ENCODE measurements around the gene WASF1. TPM values are rescaled to one million over a fixed set of nuclear protein-coding genes. Genes with fewer than 3 reads are reported as not detected.
A peak's percentile ranks its signal among the peaks of the same experiment; 100 is the strongest.
"Not testable (repeated sequence)": the region's sequence is repeated elsewhere in the genome, so short reads cannot be mapped to it uniquely, and the experiment has no call there.

WASF1 gene
- total RNA-seq, 8 experiments from 2014 or later, result 9.0 to 57.8 (median 32.9) TPM

DNA sequence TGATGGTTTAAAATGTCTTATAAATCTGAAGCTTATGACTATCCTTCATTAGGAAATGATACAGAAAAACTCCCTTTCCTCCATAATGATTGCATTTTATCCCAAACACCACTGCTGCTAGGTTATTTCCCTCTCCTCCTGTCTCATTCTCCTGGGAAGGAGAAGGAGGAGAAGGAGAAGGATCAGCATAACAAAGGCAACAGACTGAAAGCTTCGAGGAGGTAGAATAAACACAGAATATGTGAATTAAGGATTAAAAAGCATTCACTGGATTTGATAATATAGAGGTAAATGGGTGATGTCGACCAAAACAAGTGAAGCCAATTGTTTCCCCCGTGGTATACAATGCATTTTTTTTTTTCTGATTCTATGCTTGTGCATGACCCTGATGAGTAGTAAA, 82.0 kb downstream of the WASF1 start:
- in situ Hi-C loops (cut with MboI; ENCODE audit: low pct_unique_long_range_greater_than_20kb in 2 of 9, low sequenced_read_pairs in 9 of 9, unreplicated experiment in 9 of 9), result no loop called here
- 0 to 55% (median 7%) methylated on average over 1 to 3 of the region's 3 CpGs; no CpG with 5 or more reads in 1 of the 10 experiments for WGBS, 10 experiments
- Histone ChIP-seq H3K4me1 (replicated peaks in 1 of 2) (peaks cover 27 to 33% of the 10 kb centered on the region in 2 donors), H3K27ac (no peak overlapping the region), H3K4me3 (no peak overlapping the region)
- ATAC-seq (replicated peaks in 6 of 8), result peak in 5 of 8 experiments; percentile 32 to 47 (median 40)

DNA sequence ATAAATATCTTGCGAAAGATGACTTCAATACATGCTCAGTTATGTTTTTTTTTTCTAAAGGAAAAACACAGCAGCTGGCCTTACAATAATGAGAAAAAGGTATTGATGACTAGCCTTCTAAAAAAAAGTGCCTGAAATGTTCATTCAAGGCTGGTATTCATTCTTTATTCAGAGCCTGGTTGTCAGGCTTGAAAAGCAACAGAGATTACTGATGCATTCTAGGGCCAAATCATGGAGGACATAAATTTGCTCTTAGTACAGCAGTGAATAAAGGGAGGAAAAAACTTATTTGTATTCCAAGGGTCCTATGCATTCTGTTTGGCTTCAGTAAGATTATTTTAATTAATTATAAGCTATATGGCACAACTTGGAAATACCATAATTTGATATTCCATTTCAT, 83.5 kb downstream of the WASF1 start:
- peak in 5 of 8 experiments; percentile 29 to 66 (median 44) for ATAC-seq (replicated peaks in 6 of 8)
- Histone ChIP-seq H3K27ac (no peak overlapping the region), H3K4me3 (no peak overlapping the region), H3K4me1 (replicated peaks in 1 of 2) (peaks cover 27 to 33% of the 10 kb centered on the region in 2 donors)
- 67 to 100% (median 100%) methylated on average over 1 of the region's 1 CpG; no CpG with 5 or more reads in 1 of the 10 experiments for WGBS, 10 experiments
- in situ Hi-C loops (cut with MboI; ENCODE audit: low pct_unique_long_range_greater_than_20kb in 2 of 9, low sequenced_read_pairs in 9 of 9, unreplicated experiment in 9 of 9), result no loop called here

DNA sequence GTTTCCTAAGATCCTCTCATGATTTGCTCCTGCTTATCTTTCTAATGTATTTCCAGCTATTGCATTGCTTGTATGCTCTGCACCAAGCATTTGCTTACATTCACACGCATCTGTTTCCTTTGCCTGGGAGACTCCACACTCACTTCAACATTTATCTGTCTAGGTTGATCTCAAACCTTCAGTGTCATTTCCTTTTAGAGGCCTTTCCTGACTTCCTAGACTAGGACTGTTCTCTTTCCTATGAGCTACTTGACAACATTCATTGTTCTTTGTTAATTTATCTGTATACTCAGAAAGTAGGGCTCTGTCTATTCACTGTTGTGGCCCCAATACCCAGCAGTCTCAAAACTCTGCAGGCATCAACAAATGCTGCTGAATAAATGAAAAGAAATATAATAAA, 84.4 kb downstream of the WASF1 start:
- H3K27ac ChIP-seq, result no peak overlapping the region
- 80 to 100% (median 100%) methylated on average over 1 of the region's 1 CpG; no CpG with 5 or more reads in 1 of the 10 experiments for WGBS, 10 experiments
- in situ Hi-C loops (cut with MboI; ENCODE audit: low pct_unique_long_range_greater_than_20kb in 2 of 9, low sequenced_read_pairs in 9 of 9, unreplicated experiment in 9 of 9), result no loop called here

DNA sequence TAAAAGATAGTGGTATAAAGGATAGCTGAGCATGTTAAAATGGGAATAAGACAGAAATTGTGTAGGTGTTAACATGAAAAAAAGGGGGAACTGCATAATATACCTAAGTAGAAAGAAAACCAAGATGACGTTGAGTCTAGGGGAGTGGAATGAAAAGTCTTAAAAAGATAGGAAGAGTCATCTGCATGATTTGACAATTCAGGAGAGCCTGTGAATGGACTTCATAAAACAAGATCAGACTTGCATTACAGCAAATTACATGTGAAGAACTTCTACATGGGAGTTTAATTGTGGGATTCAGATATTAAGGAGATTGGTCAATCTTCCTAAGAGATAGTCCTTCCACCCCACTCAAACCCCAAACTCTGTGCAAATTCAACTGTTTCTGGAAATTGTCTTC, 85.5 kb downstream of the WASF1 start:
- in situ Hi-C loops (cut with MboI; ENCODE audit: low pct_unique_long_range_greater_than_20kb in 2 of 9, low sequenced_read_pairs in 9 of 9, unreplicated experiment in 9 of 9), result no loop called here
- ATAC-seq (replicated peaks in 6 of 8), result no peak

More for the DNA sequence above, 84.4 kb downstream of the WASF1 start:
- Histone ChIP-seq H3K4me1 (replicated peaks in 1 of 2) (peaks cover 27 to 33% of the 10 kb centered on the region in 2 donors), H3K4me3 (no peak overlapping the region)
- peak in 4 of 8 experiments; percentile 23 to 79 (median 41) for ATAC-seq (replicated peaks in 6 of 8)

DNA sequence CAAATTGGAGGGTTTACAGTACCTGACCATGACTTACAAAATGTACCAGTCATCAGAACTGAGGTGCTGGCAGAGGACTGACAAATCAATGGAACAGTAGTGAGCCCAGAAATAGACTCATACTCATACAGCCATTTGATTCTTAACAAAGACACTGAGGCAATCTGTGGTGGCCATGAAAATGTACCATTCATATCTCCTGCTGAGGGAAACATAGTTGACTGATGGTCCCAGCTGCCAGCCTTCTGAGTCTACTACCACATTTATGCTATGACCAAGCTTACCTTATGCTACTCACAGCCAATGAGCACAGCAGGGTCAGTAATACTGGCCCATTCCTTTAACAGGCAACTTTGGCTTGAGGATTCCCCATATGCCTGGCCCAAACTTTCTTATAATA, 88.6 kb downstream of the WASF1 start:
- ATAC-seq (replicated peaks in 6 of 8), result no peak
- Histone ChIP-seq H3K4me3 (no peak overlapping the region), H3K27ac (no peak overlapping the region), H3K4me1 (replicated peaks in 1 of 2) (peaks cover 11 to 13% of the 10 kb centered on the region in 2 donors)
- in situ Hi-C loops (cut with MboI; ENCODE audit: low pct_unique_long_range_greater_than_20kb in 2 of 9, low sequenced_read_pairs in 9 of 9, unreplicated experiment in 9 of 9), result no loop called here

More for the DNA sequence above, 85.5 kb downstream of the WASF1 start:
- H3K4me1 ChIP-seq (replicated peaks in 1 of 2), result peaks cover 27 to 33% of the 10 kb centered on the region in 2 donors
- 50 to 100% (median 96%) methylated on average over 1 of the region's 1 CpG; no CpG with 5 or more reads in 2 of the 10 experiments for WGBS, 10 experiments
- H3K4me3 ChIP-seq, result no peak overlapping the region
- no peak overlapping the region for H3K27ac ChIP-seq

DNA sequence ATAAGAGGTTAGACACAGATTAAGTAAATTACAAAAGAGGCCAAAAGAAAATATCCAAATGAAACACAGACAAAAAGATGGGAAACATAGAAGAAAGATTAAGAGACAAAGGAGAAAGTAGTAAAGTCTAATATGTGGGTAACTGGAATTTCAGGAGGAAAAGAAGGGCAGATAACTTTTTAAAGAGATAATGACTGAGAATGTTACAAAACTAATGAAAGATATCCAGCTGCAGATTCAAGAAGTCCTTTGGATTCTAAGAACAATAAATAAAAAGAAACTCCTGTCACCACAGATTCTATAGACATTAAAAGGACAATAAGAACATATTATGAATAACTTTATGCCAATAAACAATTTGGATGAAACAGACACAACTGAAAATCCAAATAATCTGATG, 90.1 kb downstream of the WASF1 start:
- Histone ChIP-seq H3K4me1 (replicated peaks in 1 of 2) (no peaks in the 10 kb centered on the region), H3K4me3 (no peak overlapping the region), H3K27ac (no peak overlapping the region)
- in situ Hi-C loops (cut with MboI; ENCODE audit: low pct_unique_long_range_greater_than_20kb in 2 of 9, low sequenced_read_pairs in 9 of 9, unreplicated experiment in 9 of 9), result no loop called here
- ATAC-seq (replicated peaks in 6 of 8), result no peak

DNA sequence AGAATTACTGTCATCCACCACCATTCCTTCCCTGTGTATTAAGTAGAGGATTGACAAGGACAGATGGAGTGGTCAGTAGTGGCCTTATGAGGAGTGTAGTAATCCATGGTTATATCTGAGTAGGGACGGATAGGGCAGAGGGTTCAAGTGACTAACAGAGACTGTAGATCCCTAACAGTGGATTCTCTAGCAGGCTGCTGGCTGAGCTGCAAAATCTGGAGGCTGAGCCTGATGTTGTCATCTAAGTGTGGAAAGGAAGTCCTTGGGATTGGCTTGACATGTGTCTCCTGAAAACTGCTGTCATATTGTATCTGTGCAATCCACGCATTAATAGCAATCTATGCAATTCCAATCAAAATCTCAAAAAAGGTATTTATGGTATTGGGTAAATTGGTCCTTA, 94.2 kb downstream of the WASF1 start:
- 80 to 100% (median 100%) methylated on average over 1 to 2 of the region's 2 CpGs; no CpG with 5 or more reads in 3 of the 10 experiments for WGBS, 10 experiments
- in situ Hi-C loops (cut with MboI; ENCODE audit: low pct_unique_long_range_greater_than_20kb in 2 of 9, low sequenced_read_pairs in 9 of 9, unreplicated experiment in 9 of 9), result no loop called here
- H3K4me1 ChIP-seq (replicated peaks in 1 of 2), result no peaks in the 10 kb centered on the region
- H3K4me3 ChIP-seq, result no peak overlapping the region
- H3K27ac ChIP-seq, result no peak overlapping the region
- no peak for ATAC-seq (replicated peaks in 6 of 8)

DNA sequence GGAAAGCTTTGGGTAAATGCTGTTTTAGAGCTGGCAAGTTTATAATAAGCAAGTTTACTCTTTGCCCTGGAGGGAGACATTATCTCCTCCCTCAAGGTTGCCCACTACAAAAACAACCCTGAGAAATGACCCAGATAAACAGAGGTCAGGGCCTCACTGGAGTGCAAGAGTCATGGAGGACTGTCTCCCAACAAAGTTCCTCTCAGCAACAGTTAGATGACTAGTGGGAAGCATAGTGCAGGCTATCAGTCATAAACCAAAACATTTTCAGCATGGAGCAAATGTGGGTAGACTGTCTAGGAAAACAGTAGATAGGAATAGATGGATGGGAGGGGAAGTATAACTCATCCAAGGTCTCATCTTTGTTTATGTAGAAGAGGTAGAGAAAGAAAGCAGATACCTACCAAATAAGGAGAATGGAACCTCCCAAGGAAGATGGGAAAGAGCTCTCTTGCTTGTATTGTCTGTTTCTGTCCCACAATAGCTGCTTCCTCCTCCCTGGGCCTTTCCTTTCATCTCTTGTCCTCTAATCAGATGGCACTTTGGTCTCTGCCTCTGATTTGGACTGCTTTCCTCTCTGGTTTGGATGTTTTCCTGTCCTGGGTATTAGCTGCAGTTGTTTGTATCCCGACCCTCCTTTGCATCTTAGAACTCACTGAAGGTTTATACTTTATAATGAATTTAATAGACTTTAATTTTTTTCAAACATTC, 95.4 kb downstream of the WASF1 start:
- 67 to 100% (median 90%) methylated on average over 1 of the region's 1 CpG; no CpG with 5 or more reads in 2 of the 10 experiments for WGBS, 10 experiments

DNA sequence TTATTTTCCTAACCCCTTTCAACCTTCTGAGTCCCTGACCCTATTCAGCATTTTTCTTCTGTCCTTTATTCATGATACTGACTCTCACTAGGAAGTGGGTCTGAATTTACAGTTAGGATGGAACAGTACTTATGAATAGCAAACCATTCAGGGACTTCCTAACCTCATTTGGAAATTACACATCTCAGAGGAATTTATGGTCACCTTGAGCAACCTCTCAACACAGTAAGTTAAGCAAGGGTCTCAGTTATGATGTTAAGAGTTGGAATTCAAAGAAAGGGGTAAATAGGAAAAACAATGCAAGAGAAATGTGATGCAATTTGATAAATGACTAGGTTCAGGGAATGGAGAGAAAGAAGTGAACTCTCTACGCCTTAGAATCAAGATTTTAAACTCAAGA, 104.1 kb downstream of the WASF1 start:
- H3K27ac ChIP-seq, result no peak overlapping the region
- in situ Hi-C loops (cut with MboI; ENCODE audit: low pct_unique_long_range_greater_than_20kb in 2 of 9, low sequenced_read_pairs in 9 of 9, unreplicated experiment in 9 of 9), result no loop called here
- H3K4me3 ChIP-seq, result no peak overlapping the region
- no peak for ATAC-seq (replicated peaks in 6 of 8)
- no peaks in the 10 kb centered on the region for H3K4me1 ChIP-seq (replicated peaks in 1 of 2)
- WGBS, 10 experiments, result 33 to 100% (median 100%) methylated on average over 1 of the region's 1 CpG; no CpG with 5 or more reads in 3 of the 10 experiments

More for the DNA sequence above, 95.4 kb downstream of the WASF1 start:
- Histone ChIP-seq H3K4me1 (replicated peaks in 1 of 2) (no peaks in the 10 kb centered on the region), H3K27ac (no peak overlapping the region), H3K4me3 (no peak overlapping the region)
- no peak for ATAC-seq (replicated peaks in 6 of 8)
- in situ Hi-C loops (cut with MboI; ENCODE audit: low pct_unique_long_range_greater_than_20kb in 2 of 9, low sequenced_read_pairs in 9 of 9, unreplicated experiment in 9 of 9), result no loop called here

DNA sequence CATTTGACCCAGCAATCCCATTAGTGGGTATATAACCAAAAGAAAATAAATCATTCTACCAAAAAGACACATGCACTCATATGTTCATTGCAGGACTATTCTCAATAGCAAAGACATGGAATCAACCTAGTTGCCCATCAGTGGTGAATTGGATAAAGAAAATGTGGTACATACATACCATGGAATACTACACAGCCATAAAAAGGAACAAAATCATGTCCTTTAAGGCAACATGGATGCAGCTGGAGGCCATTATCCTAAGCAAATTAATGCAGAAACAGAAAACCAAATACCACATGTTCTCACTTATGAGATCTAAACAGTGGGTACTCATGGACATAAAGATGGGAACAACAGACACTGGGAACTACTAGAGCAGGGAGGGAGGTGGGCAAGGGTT, 106.0 kb downstream of the WASF1 start:
- H3K27ac ChIP-seq; H3K4me3 ChIP-seq; ATAC-seq (replicated peaks in 6 of 8); H3K4me1 ChIP-seq (replicated peaks in 1 of 2): not testable (repeated sequence)
- in situ Hi-C loops (cut with MboI; ENCODE audit: low pct_unique_long_range_greater_than_20kb in 2 of 9, low sequenced_read_pairs in 9 of 9, unreplicated experiment in 9 of 9), result loop anchor here in 3 of 9 experiments (25.0 kb wide), 1 partner anchor 314 kb away; no protein-coding TSS in a partner anchor

DNA sequence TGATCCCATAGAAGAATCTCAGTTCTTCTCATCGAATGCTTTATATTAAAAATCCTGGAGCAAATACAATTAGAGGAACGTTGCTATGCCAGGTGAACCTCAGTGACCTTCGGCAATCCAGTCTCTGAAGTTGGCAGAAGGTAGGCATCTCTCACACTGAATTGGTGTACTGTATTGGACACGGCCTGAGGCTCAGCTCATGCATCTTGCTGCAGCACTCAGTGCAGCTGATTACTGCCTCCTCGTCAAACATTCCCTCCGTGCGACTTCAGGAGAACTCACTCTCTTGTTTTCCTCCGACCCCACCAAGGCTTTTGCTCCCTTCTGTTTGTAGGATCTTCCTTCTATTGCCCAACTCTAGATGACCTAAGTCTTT, 110.9 kb downstream of the WASF1 start:
- in situ Hi-C loops (cut with MboI; ENCODE audit: low pct_unique_long_range_greater_than_20kb in 2 of 9, low sequenced_read_pairs in 9 of 9, unreplicated experiment in 9 of 9), result loop anchor here in 3 of 9 experiments (25.0 kb wide), 1 partner anchor 319 kb away; no protein-coding TSS in a partner anchor
- no peak for ATAC-seq (replicated peaks in 6 of 8)
- Histone ChIP-seq H3K4me1 (replicated peaks in 1 of 2) (peaks cover 6 to 9% of the 10 kb centered on the region in 2 donors), H3K4me3 (no peak overlapping the region), H3K27ac (no peak overlapping the region)
- WGBS, 10 experiments, result 43 to 100% (median 81%) methylated on average over 2 to 8 of the region's 8 CpGs; no CpG with 5 or more reads in 1 of the 10 experiments

DNA sequence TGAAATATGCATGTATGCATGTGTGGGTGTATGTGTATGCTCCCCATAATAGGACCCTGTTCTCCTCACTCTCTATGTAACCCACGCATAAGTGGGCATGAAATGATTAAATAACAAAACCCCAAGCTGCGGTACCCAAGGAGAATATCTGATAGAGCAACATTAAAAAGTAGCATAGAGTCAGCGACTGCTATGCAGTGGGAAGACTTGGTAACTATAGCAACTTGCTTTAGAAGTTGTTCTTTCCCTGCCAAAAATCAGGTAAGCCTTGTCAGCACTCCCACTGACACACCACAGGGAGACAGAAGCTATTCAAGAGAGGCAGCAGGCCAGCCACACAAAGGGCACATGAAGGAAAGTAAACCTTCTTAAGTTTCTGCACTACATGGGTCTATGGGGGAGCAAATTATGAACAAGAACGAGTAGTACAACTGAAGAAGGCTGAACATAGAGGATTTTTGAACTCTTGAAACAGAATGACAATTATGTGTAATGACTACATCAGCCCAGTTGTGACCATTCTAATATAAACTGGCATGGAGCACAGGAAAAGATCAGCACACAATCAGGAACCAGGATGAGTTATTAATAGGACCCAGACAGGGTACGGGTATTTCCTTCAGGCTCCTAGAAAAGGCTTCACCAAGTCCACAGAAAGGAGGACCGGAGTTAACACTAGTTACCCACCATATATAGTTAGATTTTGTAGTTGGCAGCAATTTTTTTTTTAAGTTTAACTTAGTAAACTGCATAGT, 111.5 kb downstream of the WASF1 start:
- Histone ChIP-seq H3K4me3 (no peak overlapping the region), H3K27ac (no peak overlapping the region), H3K4me1 (replicated peaks in 1 of 2) (peaks cover 10 to 14% of the 10 kb centered on the region in 2 donors)
- in situ Hi-C loops (cut with MboI; ENCODE audit: low pct_unique_long_range_greater_than_20kb in 2 of 9, low sequenced_read_pairs in 9 of 9, unreplicated experiment in 9 of 9), result loop anchor here in 3 of 9 experiments (25.0 kb wide), 1 partner anchor 319 kb away; no protein-coding TSS in a partner anchor
- ATAC-seq (replicated peaks in 6 of 8), result no peak
- 17 to 91% (median 51%) methylated on average over 1 to 6 of the region's 6 CpGs for WGBS, 10 experiments

DNA sequence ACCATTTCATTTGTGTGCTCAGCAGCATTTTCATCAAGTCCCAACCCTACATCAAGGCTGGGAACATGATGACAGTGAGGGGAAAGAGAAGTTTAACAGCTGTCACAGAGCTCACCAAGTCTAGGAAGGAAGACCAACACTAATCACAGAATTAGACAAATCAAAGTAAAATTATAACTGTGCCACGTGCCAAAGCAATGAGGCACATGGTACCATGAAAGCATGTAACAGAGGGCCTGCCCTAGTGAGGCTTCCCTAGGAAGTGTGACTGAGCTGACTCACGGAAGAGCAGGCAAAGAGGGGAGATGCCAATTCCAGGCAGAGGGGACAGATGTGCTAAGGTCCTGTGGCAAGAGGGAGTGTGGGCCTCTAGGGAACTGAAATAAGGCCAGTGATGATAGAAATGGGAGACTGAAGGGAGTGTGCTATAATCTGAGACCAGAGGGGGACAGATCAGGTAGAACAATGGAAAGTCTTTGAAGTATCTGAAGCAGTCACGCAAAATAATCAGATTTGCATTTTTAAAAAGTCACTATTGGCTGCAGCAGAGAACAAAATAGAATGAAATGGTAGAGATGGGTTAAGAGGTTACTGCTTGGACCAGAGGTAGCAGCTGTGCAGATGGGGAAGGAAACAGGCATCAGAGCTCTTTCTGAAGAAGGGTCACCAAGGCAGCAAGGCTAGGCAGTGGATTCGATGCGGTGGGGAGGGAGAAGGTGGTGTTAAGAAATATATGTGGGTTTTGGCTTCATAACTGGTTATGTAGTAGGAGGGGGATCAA, 114.5 kb downstream of the WASF1 start:
- in situ Hi-C loops (cut with MboI; ENCODE audit: low pct_unique_long_range_greater_than_20kb in 2 of 9, low sequenced_read_pairs in 9 of 9, unreplicated experiment in 9 of 9), result loop anchor here in 3 of 9 experiments (25.0 kb wide), 1 partner anchor 322 kb away; no protein-coding TSS in a partner anchor
- H3K27ac ChIP-seq, result no peak overlapping the region
- 72 to 100% (median 98%) methylated on average over 1 to 4 of the region's 5 CpGs; no CpG with 5 or more reads in 2 of the 10 experiments for WGBS, 10 experiments

More for the DNA sequence above, 114.5 kb downstream of the WASF1 start:
- ATAC-seq (replicated peaks in 6 of 8), result no peak
- Histone ChIP-seq H3K4me3 (no peak overlapping the region), H3K4me1 (replicated peaks in 1 of 2) (peaks cover 14 to 18% of the 10 kb centered on the region in 2 donors)

All from motor neuron (in vitro differentiated cells).